UCSD-AML1 (cell line): ENCODE results near the gene ENTPD2.

Experiments
- DNase-seq: peaks from one replicate; lab custom pipeline; 2025; ENCODE audit not compliant: unreplicated experiment; lab: John Stamatoyannopoulos, UW

Gene ENTPD2

DNA sequence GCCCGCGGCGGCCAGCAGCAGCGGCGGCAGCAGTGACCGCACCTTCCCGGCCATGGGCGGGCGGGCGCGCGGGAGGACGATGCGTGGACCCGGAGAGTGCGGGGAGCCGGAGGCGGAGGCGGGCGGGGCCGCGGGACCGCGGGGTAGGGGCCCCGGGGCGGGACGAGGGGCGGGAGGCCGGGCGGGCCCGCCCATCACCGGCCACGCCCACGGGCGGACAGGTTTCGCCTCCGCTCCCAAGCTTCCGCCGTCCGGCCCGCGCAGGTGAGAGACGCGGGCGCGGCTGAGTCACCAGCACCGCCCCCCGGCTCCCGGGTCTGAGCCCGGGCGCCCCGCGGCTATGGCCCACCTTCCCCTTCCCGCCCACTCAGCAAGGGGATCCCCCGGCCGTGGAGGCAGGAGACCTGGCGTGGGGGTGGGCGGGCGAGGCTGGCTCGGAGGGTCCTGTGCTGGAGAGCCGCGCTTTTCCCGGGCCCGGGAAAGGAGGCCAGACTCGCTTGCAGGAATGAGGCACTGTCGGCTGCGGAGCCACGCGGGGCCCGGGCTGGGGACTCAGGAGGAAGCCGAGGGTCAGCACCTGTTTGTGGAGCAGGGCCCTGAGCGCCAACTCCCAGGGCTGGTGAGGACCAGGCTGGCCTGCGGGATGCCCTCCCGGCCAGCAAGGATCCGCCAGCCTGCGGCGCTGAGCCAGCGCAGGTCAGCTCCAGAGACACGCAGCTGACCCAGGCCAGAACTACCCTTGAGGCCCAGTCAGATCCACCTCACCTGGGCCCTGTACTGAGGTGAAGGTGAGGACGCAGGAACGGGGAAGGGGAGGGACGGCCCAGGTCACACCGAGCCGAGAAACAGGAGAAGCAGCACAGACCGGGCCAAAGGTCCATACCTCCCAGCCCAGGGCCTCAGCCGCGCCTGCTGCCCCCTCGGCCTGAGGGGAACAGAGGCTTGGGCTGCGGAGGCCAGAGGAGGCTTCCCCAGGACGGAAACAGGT, at the start of gene ENTPD2:
Gene ENTPD2 (minus strand): TSS at position 118 of the 988 bp plus-strand sequence. CDS start 64 bp downstream, at position 54.
- DNase-seq: no peak

DNA sequence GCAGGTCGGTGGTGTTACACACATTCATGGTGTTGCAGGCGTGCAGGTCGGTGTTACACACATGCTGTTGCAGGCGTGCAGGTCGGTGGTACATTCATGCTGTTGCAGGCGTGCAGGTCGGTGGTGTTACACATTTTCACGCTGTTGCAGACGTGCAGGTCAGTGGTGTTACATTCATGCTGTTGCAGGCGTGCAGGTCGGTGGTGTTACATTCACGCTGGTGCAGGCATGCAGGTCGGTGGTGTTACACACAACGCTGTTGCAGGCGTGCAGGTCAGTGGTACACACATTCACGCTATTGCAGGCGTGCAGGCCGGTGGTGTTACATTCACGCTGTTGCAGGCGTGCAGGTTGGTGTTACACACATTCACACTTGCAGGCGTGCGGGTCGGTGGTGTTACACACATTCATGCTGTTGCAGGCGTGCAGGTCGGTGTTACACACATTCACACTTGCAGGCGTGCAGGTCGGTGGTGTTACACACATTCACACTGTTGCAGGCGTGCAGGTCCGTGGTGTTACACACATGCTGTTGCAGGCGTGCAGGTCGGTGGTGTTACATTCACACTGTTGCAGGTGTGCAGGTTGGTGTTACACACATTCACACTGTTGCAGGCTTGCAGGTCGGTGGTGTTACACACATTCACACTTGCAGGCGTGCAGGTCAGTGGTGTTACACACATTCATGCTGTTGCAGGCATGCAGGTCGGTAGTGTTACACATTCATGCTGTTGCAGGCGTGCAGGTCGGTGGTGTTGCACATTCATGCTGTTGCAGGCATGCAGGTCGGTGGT, 49.5 kb upstream of the ENTPD2 start:
- no peak for DNase-seq

DNA sequence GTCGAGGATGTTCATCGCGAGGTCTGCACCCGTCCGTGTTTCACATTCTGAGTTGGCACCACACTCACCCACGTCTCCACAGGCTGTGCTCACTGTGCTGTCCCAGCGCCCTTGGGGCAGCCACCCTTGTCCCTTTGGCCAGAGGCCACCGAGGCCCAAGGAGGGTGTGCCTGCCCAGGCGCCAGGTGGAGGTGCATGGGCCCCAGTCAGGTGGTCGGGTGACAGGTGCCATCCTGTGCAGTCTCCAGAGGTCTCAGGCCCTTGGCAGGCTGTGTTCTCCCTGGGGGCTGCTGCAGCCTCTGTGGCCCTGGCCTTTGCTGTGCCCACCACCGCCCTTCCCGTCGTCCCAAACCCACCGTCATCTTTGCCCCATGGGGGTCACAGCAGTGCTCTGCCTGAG, 45.4 kb upstream of the ENTPD2 start:
- no peak for DNase-seq

DNA sequence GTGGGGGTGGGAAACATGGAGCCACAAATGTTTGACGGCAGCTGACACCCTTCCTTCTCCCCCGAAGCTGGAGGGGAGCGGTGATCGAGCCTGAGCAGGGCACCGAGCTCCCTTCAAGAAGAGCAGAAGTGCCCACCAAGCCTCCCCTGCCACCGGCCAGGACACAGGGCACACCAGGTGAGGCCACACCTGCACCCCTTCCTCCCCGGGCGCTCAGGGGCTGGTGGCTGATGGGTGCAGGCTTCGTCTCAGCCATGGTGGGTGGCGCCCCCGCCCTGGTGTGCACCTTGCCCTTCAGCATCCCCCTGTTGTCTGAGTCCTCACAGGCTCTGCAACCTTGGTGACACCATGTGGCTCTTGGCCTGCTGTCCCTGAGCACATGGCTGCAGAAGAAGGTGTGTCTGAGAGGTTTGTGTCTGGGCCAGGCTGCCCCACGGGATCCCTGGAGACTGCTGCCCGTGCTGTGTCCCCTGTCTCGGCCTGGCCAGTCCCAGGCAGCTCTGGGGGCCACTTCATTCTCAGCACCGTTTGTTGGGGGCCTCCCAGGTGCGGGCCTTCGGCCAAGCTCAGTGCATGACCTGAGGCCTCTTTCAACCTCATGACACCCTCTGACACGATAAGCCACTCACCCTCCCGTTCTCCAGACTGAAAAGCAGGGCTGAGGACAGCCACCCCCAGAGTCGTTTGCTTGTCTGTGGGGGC, 44.1 kb upstream of the ENTPD2 start:
- DNase-seq: no peak

DNA sequence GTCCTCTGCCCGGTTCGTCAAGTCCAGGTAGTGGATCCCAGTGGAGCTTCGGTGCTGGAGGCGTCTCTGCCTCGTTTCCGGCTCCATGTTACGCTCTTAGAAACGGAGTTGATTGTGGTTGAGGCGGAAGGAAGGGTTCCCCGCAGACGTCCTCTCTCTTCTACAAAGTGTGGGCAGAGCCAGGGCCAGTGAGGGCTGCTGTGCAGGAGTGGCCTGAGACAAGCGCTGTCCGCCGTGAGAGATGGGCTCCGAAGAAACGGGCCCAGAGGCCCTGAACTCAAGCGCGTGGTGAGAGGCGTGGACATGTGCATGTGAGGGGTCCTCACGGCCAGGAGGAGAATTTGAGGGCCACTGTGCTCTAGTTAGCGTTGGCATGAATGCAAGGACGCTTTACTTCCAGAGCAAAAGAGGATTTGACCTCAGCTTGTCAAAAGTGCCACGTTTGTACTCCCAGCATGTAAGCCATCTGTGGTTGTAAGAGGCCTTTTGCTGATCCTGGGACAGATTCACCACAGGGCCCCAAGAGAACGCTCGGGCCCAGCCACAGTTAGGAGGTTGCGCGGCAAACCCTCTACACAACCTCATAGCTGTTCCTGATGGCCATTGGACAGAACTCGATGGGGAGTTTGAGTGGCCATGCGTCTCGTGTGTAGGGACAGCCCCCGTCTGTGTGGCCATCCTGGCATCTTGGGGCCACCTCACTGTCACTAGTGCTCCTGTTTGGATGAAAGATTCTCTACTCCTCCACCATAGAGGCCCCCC, 43.1 kb upstream of the ENTPD2 start:
- DNase-seq: no peak

DNA sequence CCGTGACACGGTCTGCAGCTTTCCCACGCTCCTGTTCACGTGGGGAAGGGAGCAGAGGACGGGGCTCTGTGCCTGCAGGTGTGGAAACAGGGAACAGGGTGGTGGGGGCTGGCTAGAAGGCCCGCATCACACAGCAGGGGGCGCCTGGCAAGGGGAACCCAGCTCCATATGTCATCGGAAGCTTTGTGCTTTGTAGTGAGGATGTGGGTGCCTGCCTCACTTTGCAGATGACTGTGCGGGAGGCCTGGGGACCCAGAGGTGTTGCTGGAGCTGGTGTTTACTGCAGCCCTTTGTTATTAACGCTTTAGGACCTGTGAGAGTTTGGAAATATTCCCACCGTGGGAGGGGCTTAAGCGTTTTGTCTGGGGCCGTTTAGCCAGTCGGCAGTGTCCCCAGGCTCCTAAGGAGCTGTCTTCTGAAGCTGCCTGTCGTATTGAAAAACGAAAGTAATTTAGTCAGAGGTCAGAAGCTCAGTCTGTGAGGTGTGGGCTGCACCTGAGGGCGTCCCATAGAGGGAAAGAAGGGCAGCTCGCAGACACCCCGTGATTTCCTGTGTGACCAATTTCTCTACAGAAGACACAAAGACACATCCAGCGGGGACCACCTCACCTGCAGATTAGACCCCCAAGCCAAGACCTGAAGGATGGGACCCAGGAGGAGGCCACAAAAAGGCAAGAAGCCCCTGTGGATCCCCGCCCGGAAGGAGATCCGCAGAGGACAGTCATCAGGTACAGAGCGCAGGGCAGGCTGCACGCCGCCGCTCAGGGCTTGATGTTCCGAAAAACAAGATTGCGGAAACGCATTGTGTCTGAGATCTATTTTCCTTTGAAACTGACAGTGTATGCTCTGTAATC, 42.0 kb upstream of the ENTPD2 start:
- no peak for DNase-seq

DNA sequence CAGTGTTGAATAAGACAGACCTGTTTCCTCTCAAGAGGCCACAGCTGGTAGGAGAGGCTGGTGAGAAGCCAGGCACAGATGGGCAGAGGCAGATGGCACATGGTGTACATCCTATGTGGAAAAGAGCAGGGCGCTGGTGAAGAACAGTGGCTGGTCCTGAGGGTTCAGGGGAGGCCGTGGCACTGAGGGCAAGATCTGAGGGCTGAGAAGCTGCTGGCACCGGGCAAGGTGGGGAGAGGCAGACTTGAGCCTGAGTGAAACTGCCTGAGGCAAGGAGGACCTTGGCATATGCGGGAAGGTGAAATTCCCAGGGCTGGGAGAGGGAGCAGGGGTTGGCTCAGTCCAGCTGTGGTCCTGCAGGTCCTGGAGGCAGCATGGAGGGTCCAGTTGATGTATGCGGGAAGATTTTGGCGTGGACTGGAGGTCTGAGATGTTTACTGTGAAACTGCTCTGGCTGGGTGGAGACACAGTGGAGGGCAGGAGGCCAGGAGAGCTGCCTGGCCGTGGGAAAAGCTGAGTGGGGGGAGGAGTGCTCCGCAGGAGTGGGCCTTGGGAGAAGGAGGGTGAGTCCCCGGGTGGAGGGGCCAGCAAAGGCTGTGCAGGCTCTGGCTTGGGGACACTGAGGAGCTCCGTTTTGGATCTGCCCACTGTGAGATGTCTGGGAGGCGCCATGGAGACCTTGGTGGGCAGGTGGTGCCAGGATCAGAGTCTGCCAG, 35.5 kb upstream of the ENTPD2 start:
- DNase-seq: no peak

DNA sequence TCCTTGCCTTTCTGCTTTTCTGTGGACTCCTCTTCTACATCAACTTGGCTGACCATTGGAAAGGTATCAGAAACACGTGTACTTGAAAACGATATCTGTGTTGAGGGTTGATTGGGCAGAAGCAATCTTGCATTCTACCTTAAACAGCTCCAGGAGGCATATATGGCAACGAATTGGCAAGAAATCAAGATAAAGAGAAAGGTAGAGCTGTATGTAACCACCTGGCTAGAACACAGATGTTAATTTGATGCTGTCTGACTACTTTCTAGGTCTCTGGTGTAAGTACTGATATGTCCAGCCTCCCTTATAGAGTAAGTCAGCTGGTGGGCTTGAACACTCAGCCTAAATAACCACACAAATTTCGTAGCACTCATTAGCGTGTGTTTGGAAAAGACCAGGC, 34.3 kb upstream of the ENTPD2 start:
- no peak for DNase-seq

DNA sequence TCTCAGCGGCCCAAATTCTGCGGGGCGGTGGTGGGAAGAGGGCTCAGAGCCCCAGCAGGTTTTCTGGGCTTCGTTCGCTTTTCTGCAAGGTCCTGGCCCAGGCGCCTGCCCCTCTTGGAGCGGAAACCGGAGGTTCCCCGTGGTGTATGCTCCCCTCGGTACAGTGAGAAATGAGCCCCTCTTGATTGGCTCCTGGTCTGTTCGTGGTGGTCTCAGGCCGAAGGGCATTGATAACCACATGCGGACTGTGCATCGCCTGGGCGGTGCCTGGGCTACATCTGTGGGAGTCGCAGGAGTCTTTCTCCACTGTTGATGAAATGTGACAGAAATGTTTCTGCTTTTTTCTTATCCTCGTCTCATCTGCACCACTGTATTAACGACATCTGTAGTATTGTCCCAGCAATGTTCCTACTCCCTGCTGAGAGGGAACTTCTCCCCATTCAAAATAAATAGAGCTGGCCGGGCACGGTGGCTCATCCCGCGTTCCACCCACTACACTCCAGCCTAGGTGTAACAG, 33.6 kb upstream of the ENTPD2 start:
- peak; percentile 44 for DNase-seq

DNA sequence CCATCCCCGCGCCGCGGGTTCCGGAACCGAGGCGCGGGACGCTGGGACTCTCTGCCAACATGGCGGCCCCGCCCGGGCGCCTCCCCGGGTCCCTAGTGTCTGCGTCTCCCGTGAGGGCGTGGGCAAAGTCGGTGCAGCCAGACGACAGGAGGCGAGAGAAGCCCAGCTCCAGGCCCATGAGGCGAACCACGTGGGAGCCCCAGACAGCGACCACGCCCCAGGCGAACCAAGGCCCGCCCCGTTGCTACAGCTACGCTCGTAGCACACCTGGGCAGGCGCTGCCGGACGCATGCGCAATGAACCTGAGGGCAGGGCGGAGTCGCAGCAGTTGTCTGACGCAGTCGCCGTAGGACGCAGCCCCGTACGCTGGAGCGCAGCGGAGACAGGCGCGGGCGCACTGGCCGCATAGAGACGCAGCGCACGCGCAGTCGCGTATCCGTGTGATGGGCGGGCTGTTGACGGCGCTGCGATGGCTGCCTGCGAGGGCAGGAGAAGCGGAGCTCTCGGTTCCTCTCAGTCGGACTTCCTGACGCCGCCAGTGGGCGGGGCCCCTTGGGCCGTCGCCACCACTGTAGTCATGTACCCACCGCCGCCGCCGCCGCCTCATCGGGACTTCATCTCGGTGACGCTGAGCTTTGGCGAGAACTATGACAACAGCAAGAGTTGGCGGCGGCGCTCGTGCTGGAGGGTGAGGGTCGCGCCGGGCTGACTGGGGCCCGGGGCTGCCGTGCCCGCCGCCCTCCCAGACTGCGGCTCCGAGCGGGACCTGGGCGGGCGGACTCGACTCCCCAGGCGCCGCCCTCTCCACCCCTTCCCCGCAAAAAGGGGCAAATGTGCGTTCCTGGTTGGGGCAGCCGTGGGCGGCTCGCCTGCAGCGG, 32.9 kb upstream of the ENTPD2 start, which contains the start of gene MAN1B1:
Gene MAN1B1 (plus strand): TSS at position 455 of the 878 bp plus-strand sequence. CDS start 15 bp downstream, at position 470.
- DNase-seq: peak; percentile 100

DNA sequence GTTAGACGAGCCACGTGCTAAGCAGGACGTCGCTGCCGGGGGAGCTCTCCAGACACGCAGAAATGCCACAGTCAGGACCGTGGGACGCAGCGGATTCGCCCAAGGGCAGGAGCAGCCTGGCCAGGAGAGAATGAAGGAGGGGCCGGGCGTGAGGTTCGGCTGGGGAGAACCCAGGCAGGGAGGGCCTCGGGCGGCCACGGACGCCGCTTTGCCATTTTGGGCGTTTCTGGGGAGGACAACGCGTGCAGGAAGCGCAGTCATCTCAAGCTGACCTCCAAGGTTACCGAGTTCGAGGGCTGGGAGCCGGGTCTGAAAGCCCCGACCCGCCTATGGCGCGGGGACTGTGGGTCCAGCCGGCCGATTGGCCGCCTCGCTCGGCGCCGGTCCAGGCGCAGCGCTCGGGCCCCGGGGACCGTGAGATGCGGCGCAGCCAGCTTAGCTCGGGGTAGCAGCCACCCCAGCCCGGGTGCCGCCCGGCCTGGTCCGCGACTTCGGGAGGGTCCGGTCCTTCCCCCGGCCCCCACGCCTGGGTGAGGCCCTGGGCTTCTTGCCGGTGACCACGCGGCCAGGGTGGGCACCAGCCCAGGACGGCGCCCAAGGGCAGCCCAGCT, 32.2 kb upstream of the ENTPD2 start:
- DNase-seq: peak; percentile 54

DNA sequence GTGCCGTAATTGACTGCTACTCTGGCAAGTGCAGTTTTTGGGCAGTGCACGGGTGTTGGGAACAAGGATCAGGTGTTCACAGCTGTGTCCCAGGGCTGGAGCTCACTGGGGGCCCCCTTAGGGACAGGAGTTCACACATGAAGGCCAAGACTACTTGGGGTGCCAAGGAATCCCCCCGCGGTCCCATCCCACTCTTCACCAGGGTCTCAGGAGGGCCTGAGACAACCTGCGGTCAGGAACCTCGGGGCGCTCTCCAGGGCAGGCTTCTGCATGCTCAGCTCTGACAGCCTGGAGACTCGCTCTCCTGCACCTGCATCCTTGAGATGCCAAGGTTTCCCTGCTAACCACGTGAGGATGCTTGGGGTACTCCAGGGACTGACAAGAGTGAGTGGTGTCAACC, 30.7 kb upstream of the ENTPD2 start:
- no peak for DNase-seq

DNA sequence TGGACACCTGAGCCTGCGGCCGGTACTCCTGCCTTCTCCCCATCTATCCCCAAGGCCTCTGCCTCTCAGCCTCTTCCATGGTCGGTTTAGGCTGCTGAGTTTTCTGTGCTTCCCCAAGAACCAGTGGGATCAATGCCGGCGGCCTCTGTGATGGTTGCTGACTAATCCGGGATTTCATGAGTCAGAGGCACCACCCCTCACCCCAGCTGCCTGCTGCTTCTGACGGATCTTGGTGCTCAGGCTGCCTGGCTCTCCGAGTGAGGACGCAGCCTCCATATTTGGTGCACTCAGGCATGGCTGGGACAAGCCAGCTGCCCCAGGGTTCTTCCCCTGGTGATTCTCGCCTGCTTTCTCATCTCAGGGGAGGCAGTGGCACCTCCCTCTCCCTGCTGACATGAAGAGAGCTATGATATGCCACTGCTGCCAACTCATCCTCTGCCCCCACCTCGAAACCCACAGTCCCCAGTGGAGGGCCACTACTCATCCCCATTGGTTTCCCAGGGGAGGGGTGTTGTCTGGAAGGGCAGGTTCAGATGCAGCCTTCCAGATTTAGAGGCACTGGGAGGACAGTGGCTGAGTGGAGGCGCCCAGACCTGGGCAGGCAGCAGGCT, 29.6 kb upstream of the ENTPD2 start:
- no peak for DNase-seq

DNA sequence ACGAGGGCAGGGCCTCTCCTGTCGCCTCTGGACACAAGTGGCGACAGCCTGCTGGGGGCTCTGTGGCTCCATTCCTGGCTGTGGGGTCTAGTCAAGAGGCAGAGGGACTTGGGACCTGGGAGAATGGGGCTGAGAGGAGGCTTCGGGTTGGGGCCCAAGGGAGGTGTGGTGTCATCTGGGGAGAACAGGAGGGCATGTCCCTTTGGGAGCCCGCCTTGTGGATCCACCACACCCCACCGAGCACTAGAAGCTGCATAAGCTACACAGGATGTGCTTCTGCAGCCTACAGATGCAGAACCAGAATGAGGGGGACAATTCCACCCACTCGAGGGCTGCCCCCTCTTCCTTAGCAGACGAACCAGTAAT, 29.0 kb upstream of the ENTPD2 start:
- DNase-seq: no peak

DNA sequence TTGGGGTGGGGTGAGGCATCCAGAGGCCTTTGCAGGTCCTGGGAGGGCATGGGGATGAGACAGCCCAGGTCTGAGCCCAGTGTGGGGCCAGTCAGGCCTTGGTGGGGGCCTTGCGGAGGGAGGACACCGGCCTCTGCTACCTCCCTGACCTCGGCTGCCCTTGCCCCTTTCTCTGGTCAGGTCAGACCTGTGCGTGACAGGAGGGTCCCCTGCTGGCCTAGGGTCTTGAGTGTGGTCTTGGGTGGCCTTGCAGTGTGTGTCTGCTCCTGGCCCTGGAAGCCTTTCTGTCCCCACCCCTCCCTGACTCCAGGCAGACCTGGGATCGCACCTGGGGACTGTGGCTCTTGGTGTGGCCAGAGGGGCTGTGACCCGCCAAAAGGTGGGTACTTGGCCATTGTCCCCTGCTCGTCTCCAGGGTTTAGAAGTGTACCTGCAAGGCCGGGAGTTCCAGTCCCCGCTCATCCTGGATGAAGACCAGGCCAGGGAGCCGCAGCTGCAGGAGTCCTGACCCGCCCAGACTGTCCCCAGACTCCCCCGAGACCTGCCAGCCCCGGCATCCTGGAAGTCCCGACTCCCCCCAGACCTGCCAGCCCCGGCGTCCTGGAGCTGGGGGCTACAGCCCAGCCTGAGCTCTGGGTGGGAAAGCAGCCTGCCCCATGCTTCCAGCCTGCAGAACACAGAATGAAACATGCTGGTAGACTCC, 28.5 kb upstream of the ENTPD2 start:
- DNase-seq: no peak
